ENCODE results near the gene RNF145.
A peak's percentile ranks its signal among the peaks of the same experiment; 100 is the strongest.
"Not testable (repeated sequence)": the region's sequence is repeated elsewhere in the genome, so short reads cannot be mapped to it uniquely, and the experiment has no call there.

The RNF145 gene, protein sequence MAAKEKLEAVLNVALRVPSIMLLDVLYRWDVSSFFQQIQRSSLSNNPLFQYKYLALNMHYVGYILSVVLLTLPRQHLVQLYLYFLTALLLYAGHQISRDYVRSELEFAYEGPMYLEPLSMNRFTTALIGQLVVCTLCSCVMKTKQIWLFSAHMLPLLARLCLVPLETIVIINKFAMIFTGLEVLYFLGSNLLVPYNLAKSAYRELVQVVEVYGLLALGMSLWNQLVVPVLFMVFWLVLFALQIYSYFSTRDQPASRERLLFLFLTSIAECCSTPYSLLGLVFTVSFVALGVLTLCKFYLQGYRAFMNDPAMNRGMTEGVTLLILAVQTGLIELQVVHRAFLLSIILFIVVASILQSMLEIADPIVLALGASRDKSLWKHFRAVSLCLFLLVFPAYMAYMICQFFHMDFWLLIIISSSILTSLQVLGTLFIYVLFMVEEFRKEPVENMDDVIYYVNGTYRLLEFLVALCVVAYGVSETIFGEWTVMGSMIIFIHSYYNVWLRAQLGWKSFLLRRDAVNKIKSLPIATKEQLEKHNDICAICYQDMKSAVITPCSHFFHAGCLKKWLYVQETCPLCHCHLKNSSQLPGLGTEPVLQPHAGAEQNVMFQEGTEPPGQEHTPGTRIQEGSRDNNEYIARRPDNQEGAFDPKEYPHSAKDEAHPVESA

DNA sequence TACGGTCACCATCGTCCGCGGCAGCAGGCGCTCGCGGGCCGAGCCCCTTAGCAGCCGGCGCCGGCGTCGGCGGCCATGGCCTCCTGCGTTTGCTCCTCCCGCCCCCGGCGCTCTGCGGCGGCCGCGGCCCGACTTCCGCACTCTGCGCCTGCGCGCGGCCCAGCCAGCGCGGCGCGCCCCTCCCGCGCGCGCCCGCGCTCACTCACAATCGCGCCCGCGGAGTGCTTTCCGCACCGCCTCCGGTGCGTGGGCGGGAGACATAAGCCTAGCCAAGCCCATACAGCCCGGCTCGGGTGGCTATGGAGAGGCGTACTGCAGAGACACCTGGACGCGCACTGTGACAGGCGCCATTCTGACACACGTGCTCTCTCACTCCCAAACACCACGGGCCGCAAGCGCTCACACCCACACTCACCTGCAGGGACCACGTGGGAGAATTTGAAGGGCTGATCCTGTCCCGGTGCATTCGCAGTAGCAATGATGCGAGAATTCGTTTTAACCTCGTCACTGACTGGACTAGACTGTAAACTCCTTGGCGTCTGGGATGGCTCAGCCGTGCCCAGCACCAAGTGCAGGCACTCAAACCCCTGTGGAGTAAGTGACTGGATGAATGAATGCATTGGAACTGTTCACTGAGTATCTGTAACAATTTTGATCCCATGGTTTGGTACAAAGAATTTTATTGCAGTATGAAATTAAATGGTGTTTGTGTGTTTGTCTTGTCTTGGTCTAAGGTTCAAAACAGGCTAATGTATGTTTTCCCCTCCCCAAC lies at the start of gene RNF145:
Gene RNF145, minus strand, starts transcription at position 116 of the 772 bp plus-strand sequence. CDS start 5,936 bp downstream, outside the sequence.
- peak; percentile 94 for DNase-seq

DNA sequence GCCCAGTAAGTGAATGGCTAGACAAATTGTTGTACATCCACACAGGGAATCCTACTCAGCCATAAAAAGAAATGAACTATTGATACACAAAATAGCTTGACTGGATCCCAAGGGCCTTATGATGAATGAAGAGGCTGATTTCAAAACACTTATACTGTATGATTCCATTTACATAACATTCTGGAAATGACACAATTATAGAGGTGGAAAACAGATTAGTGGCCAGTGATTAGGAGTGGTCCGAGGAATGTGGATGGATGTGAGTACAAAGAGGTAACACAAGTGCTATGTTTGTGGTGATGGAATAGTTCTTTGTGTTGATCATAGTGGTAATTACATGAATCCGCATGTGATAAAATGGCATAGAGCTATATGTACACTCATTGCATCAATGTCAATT lies 49.0 kb upstream of the RNF145 start:
- no peak for DNase-seq

DNA sequence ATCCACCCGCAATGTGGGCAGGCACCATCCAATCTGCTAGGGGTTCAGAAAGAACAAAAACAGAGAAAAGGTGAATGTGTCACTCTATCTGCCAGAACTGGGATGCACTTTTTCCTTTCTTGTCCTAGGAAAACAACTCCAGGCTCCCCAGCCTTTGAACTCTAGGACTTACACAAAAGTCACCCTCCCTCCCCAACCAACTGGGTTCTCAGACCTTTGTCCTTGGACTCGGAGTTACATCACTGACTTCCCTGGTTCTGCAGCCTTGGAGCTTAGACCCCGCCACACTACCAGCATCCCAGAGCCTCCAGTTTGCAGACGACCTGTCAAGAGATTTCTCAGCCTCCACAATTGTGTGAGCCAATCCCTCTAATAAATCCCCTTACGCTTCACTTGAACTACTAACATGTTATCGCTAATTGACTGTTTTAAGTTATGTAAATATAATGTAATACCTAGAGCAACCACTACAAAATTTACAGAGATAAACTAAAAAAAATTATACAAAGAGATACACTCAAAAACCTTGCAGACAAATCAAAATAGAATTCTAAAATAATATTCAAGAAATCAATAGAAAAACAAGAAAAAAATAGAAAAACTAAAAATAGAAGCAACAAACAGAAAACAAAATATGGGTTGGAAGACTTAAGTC lies 48.4 kb upstream of the RNF145 start:
- no peak for DNase-seq

DNA sequence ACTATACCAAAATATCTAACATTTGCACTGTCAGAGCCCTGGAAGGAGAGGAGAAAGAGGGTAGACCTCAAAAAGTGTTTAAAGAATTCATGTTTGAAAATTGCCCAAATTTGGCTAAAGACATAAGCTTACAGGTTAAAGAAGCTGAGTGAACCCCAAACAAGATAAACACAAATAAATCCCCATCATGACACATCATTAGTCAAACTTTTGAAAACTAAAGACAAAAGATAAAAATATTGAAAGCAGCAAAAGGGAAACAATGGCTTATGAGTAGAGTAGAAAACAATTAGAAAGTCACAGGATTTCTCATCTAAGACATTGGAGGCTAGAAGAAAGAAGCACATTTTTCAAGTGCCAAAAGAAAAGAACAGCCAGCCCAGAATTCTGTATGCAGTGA lies 47.7 kb upstream of the RNF145 start:
- no peak for DNase-seq

DNA sequence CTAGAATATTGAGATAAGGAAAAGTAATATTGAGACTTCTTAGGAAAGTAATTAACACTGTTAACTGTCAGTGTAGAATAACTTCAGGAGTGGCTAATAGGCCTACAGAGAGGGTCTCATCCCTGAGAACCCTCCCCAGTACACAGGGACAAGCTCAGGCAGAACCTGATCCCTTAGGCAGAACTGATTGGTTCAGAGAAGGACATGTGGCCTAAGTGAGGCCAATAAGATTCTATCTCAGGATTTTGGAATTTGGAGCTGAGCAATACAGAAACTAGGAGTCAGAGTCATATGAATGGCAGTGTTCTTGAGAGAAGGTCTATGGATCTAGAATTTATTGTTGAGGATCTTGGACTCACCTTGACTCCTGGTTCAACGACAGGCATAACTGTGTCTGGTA lies 42.8 kb upstream of the RNF145 start:
- DNase-seq, result no peak

DNA sequence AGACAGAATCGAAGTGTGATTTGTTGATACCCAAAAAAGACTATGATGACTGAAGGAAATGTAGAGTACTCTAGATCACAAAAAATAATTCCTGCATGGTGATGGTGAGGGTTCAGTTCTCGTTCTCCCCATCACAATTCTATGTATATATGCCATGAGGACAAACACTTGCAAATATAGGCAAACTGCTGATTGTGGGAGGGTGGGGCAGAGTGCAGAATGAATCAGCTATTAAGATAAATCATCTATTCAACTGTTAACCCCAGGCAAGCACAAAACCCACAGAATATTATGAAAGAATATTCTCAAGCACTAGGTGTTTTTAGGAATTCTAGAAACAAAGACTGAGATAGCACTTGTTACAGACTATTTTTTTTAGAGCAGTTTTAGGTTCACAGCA lies 39.8 kb upstream of the RNF145 start:
- DNase-seq, result no peak

DNA sequence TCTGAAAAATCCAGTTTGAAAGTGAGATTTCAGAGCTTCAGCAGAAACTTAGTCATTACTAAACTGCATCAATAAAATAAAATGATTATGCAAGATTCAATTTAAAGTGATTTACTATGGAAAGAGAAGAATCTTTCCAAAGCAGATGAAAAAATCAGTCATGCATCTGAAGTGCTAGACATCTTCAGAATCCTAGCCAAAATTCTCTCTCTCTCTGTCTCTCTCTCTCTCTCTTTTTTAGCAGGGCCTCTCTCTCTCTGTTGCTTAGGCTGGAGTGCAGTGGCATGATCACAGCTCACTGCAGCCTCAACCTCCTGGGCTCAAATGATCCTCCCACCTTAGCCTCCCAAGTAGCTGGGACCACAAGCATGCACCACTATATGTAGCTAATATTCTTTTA lies 35.5 kb upstream of the RNF145 start:
- no peak for DNase-seq

DNA sequence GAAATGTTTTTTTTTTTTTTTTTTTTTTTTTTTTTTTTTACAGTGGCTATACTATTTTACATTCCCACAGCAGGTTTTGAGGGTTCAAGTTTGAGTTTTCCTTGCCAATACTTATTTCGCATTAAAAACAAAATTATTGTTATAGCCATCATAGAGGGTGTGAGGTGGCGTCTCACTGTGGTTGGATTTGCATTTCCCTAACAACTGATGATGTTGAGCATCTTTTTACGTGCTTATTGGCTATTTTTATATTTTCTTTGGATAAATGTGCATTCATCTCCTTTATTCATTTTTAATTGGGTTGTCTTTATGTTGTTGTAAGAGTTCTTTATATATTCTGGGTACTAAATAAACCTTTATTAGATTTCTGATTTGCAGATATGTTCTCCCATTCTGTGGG lies 34.8 kb upstream of the RNF145 start:
- no peak for DNase-seq

DNA sequence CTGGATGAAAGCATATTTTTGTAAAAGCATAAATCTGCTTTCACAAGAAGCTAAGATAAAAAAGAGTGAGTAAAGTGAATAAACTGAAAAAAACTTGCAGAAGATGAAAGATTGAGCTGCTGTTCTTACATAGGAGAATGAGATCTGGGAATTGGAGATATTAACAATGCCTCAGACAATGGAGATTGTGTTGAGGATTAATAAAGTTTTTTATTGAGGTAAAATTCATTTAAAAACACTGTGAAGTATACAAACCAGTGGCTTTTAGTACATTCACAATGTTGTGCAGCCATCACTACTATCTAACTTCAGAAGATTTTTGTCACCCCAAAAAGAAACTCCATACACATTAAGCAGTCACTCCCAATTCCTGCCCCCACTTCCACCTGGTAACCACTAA lies 34.0 kb upstream of the RNF145 start:
- DNase-seq, result no peak

DNA sequence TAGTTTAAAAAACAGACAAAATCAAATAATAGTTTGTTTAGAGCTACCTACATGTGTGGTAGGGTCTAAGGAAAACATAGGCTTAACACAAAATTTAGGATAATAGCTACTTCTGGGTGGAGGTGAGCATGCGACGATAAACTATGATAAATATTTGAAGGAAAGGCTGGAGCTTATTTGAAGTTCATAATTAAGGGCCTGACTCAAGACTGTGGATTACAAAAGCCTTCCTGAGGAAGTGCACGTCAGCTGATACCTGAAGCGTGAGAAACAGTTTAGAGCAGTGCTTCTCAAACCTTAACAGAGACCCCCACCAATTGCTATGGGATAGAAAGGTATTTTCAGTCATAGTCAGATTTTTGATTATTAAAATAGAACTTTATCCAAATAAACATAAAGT lies 33.3 kb upstream of the RNF145 start:
- no peak for DNase-seq

DNA sequence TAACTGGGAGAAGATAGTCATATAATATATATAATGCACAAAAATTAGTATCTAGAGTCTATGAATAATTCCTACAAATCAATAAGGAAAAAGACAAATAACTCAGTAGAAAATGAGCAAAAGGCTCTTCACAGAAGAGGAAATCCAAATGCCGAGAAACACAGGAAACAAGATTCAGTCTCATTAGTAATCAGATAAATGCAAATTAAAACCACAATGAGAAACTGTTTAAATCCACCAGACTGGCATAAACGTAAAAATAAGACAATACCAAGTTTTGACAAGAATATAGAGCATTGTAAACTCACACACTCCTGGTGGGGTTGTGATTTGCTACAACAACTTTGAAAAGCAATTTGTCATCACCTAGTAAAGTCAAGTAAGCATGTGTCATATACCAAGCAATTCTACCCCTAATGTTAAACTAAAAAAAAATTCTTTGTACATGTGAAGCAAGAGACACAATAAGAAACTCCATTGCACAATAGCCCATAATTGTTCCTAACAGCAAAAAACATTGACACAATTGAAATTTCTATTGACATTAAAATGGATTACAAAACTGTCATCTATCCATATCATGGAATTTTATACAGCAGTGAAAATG lies 32.7 kb upstream of the RNF145 start:
- DNase-seq, result no peak

DNA sequence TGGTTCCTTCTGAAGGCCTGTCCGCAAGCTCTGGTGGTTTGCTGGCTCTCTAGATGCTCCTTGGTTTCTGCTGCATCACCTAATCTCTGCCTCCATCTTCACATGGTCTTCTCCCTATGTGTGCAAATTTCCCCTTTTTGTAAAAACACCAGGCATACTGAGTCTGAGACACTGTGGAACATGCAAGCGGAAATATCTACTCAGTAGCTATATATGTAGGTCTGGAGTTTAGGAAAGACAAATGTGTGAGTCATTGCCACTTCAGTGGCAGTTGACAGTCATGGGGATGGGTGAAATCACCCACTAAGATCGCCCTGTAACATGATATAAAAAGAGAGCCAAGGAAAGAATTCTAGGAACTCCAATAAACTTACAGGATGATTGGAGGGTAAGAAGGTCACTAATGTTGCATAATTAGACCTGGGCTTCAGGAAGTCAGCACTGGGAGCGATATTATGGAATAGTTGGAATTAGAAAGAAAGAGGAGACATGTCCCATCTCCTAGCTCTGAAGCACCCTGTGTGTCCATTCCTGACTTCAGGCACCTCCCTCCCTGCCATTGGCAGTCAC lies 31.0 kb upstream of the RNF145 start:
- no peak for DNase-seq

DNA sequence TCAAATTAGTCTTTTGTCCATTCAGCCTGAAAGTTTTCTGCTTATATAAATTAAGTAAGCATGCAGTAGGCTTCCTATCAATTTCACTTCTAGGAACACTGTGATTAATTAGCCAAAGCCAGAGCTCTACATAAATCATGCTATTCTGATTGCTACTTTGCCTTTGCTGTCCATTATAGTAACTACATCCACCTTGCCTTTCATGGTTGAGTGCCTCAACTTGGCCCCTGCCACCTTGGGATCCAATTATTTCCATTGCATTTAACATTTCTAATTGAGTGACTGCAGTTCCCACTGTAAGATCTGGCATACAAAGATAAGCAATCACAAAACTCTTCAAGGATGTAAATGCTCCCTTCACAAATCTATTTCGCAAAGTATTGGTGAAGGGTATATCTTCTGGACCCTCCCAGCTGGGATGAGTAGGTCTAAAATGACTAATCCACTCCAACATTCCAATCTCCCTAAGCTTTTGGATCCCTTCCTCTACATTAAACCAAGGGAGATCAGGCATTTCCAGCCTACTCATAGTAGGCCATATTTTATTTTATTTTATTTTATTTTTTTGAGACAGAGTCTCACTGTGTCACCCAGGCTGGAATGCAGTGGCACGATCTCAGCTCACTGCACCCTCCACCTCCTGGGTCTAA lies 26.6 kb upstream of the RNF145 start:
- not testable (repeated sequence) for DNase-seq

DNA sequence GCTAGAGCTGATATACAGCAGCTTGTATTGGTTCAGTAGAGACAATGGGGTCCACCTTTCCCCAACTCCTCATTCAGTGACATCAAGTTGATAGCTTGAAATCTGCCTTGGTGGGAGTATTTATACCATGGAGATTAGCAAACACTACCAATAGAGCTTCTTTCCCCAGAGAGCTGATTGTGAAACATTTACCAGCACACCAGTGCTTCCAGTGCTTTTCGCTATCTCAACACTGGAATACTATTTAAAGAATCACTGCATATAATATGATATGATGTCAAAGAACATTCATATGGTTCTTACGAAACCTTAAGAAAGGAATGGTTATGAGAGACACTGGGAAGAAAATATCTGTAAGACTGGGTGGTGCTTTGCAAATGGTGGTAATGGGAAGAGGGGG lies 21.8 kb upstream of the RNF145 start:
- no peak for DNase-seq

DNA sequence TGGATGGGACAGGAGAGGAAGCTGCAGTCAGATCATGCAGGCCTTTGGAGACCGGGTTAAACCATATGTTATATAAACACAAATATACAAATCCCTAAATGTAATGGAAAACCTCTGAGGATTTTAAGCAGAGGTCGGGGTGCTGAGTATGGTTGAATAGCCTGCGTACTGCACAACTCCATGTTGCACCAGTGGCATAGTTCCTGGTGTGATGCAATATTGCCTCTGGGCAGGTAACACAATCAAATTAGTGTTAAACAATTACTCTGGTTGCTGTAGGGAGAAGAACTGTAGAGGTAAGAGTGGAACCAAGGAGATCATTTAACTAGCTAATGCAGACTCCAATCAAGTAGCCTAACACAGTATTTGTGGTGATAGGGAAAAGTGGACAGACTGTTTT lies 21.3 kb upstream of the RNF145 start:
- DNase-seq, result no peak

DNA sequence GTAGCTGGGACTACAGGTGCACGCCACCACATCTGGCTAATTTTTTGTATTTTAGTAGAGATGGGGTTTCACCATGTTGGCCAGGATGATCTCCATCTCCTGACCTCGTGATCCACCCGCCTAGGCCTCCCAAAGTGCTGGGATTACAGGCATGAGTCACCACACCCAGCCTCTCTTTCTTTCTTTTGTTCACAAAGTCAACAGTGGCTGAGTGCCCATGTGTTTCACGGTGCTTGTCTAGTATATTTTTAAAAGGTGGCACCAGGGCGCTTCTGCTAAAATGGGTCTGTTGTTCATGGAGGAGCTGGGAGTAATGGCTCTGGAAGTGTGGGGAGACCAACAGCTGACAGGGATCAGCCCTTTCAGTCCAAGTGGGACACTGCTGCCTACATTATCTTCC lies 18.7 kb upstream of the RNF145 start:
- not testable (repeated sequence) for DNase-seq

DNA sequence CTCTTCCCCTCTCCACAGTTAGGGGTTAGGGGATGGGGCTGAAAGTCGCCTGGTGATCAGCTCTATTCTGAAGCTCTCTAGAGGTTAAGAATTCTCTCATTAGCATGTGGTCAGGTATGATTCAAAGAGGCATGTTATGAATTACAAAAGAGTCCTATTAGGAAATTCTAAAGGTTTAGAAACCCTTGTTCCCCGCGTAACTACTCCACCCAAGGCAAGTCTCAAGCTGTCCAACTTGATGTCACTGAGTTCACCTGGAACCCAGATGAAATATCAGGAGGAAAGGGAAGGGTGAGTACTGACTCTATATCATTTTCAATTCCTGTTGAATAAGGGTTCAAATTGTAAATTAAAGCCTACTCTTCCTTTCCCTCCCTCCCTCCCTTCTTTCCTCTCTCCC lies 18.1 kb upstream of the RNF145 start:
- DNase-seq, result no peak

DNA sequence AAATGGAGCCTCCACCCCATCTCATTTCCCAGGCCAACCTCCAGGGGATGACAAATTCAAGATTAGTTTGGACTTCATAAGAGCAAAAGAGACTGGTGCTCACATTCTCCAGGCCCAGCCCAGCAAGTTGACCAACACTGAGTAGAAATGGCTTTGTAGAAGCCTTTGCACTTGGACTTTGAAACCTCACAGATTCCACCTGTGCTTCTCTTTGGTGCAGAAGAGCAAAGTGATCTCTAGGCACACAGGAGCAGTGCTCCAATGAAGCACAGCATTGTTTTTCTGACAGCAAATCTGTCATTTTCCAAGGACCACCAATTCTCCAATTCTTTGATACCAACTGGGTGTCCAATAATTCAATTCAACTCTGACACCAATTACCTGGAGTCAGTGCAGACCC lies 17.1 kb upstream of the RNF145 start:
- DNase-seq, result no peak

DNA sequence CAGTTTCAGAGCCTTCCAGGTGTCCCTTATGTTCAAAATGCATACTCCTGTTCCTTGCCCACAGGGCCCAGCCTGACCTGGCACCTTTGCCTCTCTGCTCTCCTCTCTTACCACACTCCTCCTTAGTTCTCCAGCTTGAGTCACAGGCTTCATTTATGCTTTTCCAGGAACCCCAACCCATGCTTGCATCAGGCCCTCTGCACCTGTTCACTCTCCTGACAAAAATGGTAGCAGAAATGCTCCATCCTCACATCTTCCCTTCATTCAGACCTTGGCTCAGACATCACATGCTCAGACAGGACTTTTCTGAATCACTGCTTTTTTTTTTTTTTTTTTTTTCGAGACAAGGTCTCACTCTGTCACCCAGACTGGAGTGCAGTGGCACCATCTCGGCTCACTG lies 15.1 kb upstream of the RNF145 start:
- no peak for DNase-seq

DNA sequence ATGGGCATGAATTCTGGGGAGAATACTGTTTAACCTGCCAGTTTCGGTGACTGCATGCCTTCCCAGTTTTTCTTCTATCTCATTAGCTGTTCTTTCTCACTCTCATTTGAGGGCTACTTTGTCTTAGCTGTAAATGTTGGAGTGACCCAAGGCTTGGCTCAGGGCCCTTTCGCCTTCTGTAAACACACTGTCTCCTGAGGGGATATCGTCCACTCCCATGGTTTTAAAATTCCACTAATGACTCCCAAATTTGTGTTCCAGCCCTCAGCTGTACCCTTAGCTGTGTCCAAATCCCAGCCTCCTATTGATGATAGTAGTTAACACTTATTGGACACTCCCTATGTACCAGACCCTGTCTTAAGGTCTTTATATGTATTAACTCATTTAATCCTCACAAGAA lies 14.1 kb upstream of the RNF145 start:
- DNase-seq, result no peak

DNA sequence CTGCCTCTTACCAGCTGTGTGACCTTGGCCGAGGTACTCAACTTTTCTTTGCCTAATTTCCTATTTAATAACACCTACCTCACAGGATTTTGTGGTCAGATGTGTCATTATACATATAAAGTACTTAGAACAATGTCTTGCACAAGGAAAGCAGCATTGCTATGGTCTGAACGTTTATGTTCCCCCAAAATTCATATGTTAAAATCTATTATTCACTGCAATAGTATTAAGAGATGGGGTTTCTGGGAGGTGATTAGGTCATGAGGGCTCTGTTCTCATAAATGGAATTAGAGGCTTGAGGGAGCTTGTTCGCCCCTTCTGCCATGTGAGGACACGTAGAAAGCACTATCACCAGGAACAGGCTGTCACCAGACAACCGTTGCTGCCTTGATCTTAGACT lies 10.9 kb upstream of the RNF145 start:
- DNase-seq, result no peak

DNA sequence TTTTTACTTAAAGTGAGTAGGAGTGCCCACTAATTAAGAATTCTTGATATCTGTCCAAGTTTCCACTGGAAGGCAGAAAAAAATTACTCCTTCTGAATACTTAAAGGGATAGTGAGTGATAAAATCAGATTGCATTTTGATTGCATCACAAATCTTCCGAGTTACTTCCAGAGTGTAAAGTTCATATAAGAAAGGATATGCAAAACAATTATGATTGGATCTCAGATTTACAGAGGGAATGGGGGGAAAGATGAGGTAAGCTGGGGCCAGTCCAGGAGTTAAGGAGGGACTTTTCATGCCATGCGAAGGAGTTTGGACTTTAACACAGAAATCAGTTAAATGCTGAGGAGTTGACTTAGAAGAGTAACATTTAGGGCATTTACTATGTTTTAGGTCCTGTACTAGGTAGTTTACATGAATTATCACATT lies 9.3 kb upstream of the RNF145 start:
- no peak for DNase-seq
